Activated CD4-positive, alpha-beta T cell treated with anti-CD3 and anti-CD28 coated beads for 1 hour (primary cell): Measurements from ENCODE around the gene ZACN.
"Not testable (repeated sequence)": the region's sequence is repeated elsewhere in the genome, so short reads cannot be mapped to it uniquely, and the experiment has no call there.

Experiments used
- DNase-seq: peaks from one replicate; pipeline ENCODE4 v3.0.0-alpha.2; 2020

The ZACN gene

GRCh38 chr17:76078860-76079534 lies at the start of gene ZACN:
Gene ZACN (plus strand): TSS chr17:76079182. CDS start chr17:76079265, 83 bp downstream.
- no peak for DNase-seq

- no peak for DNase-seq
These were observed 46.8 kb upstream of the ZACN start for GRCh38 chr17:76032073-76032779.

- DNase-seq, result no peak
These were observed 46.2 kb upstream of the ZACN start for GRCh38 chr17:76032780-76033108.

GRCh38 chr17:76033139-76033538 lies 45.8 kb upstream of the ZACN start:
- DNase-seq, result no peak

- no peak for DNase-seq
These were observed 44.3 kb upstream of the ZACN start for GRCh38 chr17:76034428-76035350.

- DNase-seq, result no peak
These were observed 42.3 kb upstream of the ZACN start for GRCh38 chr17:76036497-76037261.

- no peak for DNase-seq
These were observed 40.9 kb upstream of the ZACN start for GRCh38 chr17:76038050-76038449.

- no peak for DNase-seq
These were observed 39.9 kb upstream of the ZACN start for GRCh38 chr17:76039121-76039520.

GRCh38 chr17:76040376-76040775 lies 38.6 kb upstream of the ZACN start:
- DNase-seq, result no peak

GRCh38 chr17:76042868-76043267 lies 36.1 kb upstream of the ZACN start:
- not testable (repeated sequence) for DNase-seq

GRCh38 chr17:76044475-76045007 lies 34.4 kb upstream of the ZACN start:
- DNase-seq, result not testable (repeated sequence)

GRCh38 chr17:76046064-76046463 lies 32.9 kb upstream of the ZACN start:
- no peak for DNase-seq

GRCh38 chr17:76048025-76048605 lies 30.9 kb upstream of the ZACN start:
- no peak for DNase-seq

- no peak for DNase-seq
These were observed 30.3 kb upstream of the ZACN start for GRCh38 chr17:76048711-76049110.

- DNase-seq, result no peak
These were observed 29.7 kb upstream of the ZACN start for GRCh38 chr17:76049239-76049638.

- DNase-seq, result no peak
These were observed 29.0 kb upstream of the ZACN start for GRCh38 chr17:76049836-76050537.

- no peak for DNase-seq
These were observed 28.2 kb upstream of the ZACN start for GRCh38 chr17:76050538-76051467.

- no peak for DNase-seq
These were observed 27.4 kb upstream of the ZACN start for GRCh38 chr17:76051561-76051960.

GRCh38 chr17:76053246-76054111 lies 25.5 kb upstream of the ZACN start:
- DNase-seq, result no peak
